ENCODE results near the gene ARHGEF1. TPM values are rescaled to one million over a fixed set of nuclear protein-coding genes. Genes with fewer than 3 reads are reported as not detected.

Gene ARHGEF1
- total RNA-seq, 4 donors from 2014 or later = 12.1 to 21.6 (median 15.5) TPM

DNA sequence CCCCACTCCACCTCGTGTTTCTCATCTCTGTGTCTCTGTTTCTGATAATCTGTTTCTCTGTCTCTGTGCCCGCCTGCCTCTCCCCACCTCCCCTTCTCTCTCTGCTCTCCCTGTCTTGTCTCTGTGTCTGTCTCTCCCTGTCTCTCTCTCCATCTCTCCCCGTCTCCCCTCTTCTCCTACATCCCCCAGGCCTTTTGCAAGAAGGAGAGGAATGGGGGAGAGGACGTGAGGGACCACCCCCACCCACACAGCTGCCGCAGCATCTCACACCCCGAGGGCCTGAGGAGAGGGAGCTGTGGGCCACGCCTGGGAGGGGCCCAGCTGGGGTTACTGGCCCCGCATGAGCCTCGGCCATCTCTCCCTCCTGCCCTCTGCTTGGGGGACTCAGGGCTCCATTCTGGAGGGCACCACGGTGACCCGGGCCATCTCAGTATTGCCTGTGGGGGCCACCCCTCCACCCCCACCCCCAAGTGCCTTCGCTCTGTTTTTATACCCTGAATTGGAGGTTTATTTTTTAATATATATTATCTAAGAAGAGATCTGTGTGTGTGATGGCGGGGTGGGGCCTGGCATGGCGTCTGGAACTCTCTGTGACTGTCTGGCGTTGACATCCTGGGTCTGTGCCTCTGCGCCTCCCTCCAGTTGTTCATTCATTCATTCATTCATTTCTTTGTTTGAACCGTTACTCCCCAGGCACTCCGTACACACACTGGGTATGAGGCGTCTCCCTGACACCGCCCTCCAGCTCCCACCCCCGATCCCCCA lies 24.1 kb downstream of the ARHGEF1 start:
- in situ Hi-C loops (cut with MboI; ENCODE audit: low sequenced_read_pairs in 4 of 4) (no loop called here), intact Hi-C loops (cut with DNase I; ENCODE audit: low total_unique reads) (no loop called here)
- no peak overlapping the region for H3K27ac ChIP-seq
- DNase-seq = no peak
- no peaks in the 10 kb centered on the region for H3K4me1 ChIP-seq
- no peak for ATAC-seq
- TF ChIP-seq POLR2A (IDR thresholded peaks at IDR 0.05) = no peak
- TF ChIP-seq, protein P1, sequence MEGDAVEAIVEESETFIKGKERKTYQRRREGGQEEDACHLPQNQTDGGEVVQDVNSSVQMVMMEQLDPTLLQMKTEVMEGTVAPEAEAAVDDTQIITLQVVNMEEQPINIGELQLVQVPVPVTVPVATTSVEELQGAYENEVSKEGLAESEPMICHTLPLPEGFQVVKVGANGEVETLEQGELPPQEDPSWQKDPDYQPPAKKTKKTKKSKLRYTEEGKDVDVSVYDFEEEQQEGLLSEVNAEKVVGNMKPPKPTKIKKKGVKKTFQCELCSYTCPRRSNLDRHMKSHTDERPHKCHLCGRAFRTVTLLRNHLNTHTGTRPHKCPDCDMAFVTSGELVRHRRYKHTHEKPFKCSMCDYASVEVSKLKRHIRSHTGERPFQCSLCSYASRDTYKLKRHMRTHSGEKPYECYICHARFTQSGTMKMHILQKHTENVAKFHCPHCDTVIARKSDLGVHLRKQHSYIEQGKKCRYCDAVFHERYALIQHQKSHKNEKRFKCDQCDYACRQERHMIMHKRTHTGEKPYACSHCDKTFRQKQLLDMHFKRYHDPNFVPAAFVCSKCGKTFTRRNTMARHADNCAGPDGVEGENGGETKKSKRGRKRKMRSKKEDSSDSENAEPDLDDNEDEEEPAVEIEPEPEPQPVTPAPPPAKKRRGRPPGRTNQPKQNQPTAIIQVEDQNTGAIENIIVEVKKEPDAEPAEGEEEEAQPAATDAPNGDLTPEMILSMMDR (IDR thresholded peaks at IDR 0.05 in 4 of 5, conservative IDR thresholded peaks at IDR 0.05 in 1 of 5) = no peak
- no peak overlapping the region for H3K4me3 ChIP-seq
- peaks cover 11 to 16% (median 13%) of the 10 kb centered on the region in 3 donors for H3K27me3 ChIP-seq
- peaks cover 0 to 42% of the 10 kb centered on the region in 2 donors for H3K36me3 ChIP-seq
- H3K9me3 ChIP-seq = no peaks in the 10 kb centered on the region

DNA sequence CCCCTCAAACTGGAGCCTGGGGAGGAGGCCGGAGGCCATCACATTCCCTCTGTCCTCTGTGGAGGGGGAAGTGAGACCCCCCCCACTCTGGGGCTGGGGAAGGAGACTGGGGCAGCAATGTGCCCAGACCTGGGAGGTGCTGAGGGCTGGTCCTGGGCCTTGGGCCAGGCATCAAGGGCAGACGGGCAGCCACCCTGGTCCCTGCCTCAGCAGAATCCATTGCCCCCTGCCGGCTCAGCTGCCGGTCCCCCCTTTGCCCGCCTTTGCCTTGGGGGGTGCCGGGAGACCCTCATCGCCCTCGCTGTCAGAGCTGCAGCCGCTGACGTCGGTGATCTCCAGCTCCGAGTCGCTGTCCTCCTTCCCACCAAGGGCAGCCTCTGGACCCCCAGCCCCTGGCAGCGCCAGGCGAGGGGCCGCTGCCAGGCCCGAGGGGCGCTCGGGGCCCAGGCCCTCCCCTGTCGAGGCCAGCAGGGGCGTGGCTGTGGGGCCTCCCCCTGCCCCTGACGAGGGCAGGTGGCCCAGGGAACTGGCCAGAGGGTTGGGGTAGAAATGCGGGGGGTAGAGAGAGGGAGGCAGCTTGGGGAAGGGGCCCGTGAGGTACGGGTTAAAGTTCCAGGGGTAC lies 25.1 kb downstream of the ARHGEF1 start:
- in situ Hi-C loops (cut with MboI; ENCODE audit: low sequenced_read_pairs in 4 of 4) = no loop called here
- no peak for ATAC-seq

GRCh38 chr19:41908724-41909464 lies 25.9 kb downstream of the ARHGEF1 start:
- Histone ChIP-seq H3K27ac (no peak overlapping the region), H3K4me1 (no peaks in the 10 kb centered on the region), H3K27me3 (peaks cover 19 to 34% (median 29%) of the 10 kb centered on the region in 3 donors), H3K36me3 (peaks cover 0 to 24% of the 10 kb centered on the region in 2 donors), H3K9me3 (no peaks in the 10 kb centered on the region), H3K4me3 (no peak overlapping the region)
- no peak for DNase-seq
- TF ChIP-seq, protein P1 (IDR thresholded peaks at IDR 0.05 in 4 of 5, conservative IDR thresholded peaks at IDR 0.05 in 1 of 5) = no peak
- TF ChIP-seq POLR2A (IDR thresholded peaks at IDR 0.05) = no peak
- intact Hi-C loops (cut with DNase I; ENCODE audit: low total_unique reads) = no loop called here
- ATAC-seq = no peak
- in situ Hi-C loops (cut with MboI; ENCODE audit: low sequenced_read_pairs in 4 of 4) = no loop called here

More for the DNA sequence above, 25.1 kb downstream of the ARHGEF1 start:
- Histone ChIP-seq H3K27me3 (peaks cover 16 to 26% (median 22%) of the 10 kb centered on the region in 3 donors), H3K9me3 (no peaks in the 10 kb centered on the region), H3K27ac (no peak overlapping the region), H3K4me3 (no peak overlapping the region), H3K36me3 (peaks cover 0 to 32% of the 10 kb centered on the region in 2 donors), H3K4me1 (no peaks in the 10 kb centered on the region)
- intact Hi-C loops (cut with DNase I; ENCODE audit: low total_unique reads) = no loop called here
- TF ChIP-seq POLR2A (IDR thresholded peaks at IDR 0.05) = no peak
- TF ChIP-seq, protein P1 (IDR thresholded peaks at IDR 0.05 in 4 of 5, conservative IDR thresholded peaks at IDR 0.05 in 1 of 5) = no peak
- no peak for DNase-seq

DNA sequence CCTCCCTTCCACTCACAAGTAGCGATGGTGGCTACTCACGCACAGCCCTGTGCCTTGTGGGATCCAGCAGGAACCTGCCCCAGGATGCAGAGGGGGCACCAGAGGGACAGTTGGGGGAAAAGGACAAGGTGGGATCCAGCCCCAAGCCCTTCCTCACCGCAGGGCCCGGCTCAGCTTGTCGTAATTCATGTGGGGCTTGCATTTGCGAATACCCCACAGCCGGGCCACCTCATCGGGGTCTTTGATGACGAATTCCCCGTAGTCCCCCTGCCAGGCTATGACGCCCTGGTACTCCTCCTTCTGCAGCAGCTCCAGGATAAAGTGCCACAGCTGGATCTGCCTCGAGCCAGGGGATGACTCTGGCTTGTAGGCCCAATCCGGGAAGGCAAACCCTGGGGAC lies 26.7 kb downstream of the ARHGEF1 start:
- Histone ChIP-seq H3K27me3 (peaks cover 24 to 38% (median 34%) of the 10 kb centered on the region in 3 donors), H3K4me3 (no peak overlapping the region), H3K4me1 (no peaks in the 10 kb centered on the region), H3K9me3 (no peaks in the 10 kb centered on the region), H3K36me3 (peaks cover 0 to 16% of the 10 kb centered on the region in 2 donors), H3K27ac (no peak overlapping the region)
- in situ Hi-C loops (cut with MboI; ENCODE audit: low sequenced_read_pairs in 4 of 4) (no loop called here), intact Hi-C loops (cut with DNase I; ENCODE audit: low total_unique reads) (no loop called here)
- ATAC-seq = no peak
- no peak for DNase-seq
- TF ChIP-seq POLR2A (IDR thresholded peaks at IDR 0.05) = no peak
- TF ChIP-seq, protein P1 (IDR thresholded peaks at IDR 0.05 in 4 of 5, conservative IDR thresholded peaks at IDR 0.05 in 1 of 5) = no peak
